ENCODE results near the gene ABHD12.

ABHD12 gene

DNA sequence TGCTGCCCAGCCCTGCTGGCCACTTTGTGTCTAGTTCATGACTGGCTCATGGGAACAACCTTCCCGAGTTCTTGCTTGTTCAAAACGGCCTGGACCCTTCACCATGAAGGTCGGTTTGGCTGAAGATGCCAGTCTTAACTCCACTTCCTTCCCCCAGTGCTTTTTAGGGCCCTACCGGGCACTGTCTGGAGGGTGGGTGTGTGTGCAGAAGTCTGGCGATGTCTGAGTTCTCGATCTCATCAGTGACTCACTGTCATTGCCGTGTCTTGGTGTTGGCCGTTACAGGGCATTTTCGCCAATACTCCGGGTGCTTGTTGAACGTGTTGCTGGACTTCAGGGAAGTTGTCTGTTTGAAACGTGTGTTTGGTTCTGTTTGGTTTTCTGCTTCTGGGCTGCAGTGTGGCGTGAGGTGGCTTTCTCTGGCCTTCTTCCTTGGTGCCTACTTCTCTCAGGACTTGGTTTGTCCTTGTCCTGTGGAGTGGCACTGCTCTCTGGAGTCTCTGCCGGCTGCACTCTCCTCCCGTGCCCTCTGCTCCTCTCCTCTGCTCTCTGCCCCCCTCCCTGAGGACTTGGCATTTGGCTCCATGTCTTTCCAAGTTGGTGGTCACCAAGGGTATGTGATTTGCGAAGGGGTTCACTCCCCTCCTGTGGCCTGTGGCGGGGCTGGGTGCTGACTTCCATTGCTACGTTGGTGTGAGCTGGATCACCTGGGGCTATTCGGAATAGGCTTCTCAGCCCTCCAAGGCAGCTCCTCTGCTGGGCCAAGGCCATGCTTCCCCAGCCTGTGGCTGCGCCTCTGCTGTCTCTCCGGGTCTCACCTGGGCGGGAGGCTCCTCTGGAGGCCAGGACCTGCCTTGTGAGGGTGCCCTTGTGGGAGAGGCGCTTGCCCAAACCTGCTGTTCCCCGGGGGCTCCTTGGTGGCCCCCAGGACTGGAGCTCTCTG lies 104.5 kb downstream of the ABHD12 start:
- in situ Hi-C loops (cut with HindIII; ENCODE audit: low pct_ligation_motif_present, low pct_unique_long_range_greater_than_20kb, low sequenced_read_pairs) = no loop called here
- no peak for DNase-seq

- in situ Hi-C loops (cut with HindIII; ENCODE audit: low pct_ligation_motif_present, low pct_unique_long_range_greater_than_20kb, low sequenced_read_pairs) = no loop called here
- no peak for DNase-seq
These were observed 105.5 kb downstream of the ABHD12 start for GRCh38 chr20:25285091-25285647.

DNA sequence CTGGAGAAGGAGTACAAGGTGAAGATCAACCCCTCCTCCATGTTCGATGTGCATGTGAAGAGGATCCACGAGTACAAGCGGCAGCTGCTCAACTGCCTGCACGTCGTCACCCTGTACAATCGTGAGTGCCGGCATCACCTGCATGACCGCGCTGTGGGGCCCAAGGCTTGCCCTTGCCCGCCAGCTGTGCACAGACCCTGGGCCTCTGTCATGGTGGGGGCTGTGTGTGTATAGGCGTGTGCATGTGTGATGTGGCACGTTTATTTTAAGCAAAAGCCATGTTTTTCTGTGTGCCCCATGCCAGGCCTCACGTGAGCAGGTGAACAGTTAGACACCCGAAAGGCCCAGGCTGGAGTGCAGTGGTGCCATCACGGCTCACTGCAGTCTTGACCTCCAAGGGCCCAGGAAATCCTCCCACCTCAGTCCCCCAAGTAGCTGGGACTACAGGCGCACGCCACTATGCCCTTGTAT lies 106.5 kb downstream of the ABHD12 start:
- no peak for DNase-seq
- in situ Hi-C loops (cut with HindIII; ENCODE audit: low pct_ligation_motif_present, low pct_unique_long_range_greater_than_20kb, low sequenced_read_pairs) = no loop called here

GRCh38 chr20:25283221-25283951 lies 107.2 kb downstream of the ABHD12 start:
- no peak for DNase-seq
- in situ Hi-C loops (cut with HindIII; ENCODE audit: low pct_ligation_motif_present, low pct_unique_long_range_greater_than_20kb, low sequenced_read_pairs) = no loop called here

DNA sequence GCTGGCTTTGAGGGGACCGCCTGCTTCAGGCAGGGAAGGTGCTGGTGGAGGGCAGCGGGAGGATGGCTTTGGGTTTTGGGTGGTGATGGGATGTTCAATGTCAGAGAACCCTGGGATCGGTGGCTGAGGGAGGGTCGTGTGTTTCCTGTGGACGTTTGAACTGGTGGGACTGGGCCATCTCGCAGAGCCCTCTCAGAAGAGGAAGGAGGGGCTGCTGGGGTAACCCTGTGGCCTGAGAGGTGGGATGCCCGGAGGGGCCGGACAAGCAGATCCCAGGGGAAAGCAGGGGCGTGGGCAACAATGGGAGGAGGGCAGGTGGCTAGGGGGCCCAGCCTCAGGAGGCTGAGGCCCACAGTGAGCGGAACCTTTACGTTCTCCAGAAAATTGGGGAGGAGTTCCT lies 107.8 kb downstream of the ABHD12 start:
- in situ Hi-C loops (cut with HindIII; ENCODE audit: low pct_ligation_motif_present, low pct_unique_long_range_greater_than_20kb, low sequenced_read_pairs) = no loop called here
- DNase-seq = no peak

DNA sequence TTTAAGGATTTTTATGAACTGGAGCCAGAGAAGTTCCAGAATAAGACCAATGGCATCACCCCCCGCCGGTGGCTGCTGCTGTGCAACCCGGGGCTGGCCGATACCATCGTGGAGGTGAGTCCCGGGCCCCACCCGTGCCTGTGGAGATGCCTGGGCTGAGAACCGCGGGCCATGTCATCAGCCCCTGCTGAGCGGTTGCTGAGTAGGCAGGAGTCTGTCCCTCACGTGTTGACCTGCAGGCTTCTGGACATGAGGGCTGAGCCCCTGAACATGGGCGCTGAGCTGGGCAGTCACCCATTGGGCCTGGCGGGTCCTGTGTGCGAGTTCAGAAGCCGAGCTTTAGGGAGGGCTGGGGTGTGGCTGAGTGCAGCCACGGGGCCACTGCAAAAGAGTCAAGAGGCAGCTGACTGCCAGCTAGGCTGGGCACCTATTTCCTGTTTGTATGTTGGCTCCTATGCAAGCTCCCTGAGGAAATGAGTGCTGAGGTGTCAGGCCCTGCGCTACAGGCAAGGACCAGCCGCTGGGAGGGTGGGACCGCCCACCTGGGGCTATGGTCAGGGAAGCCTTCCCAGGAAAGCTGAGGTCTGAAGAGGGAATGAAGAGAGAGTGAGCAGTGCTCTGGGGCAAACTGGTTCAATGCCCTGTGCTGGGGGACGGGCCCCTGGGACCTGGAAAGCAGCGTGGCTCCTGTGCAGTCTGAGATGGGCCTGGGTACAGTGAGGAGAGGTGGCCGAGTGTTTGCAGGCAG lies 108.4 kb downstream of the ABHD12 start:
- DNase-seq = no peak
- in situ Hi-C loops (cut with HindIII; ENCODE audit: low pct_ligation_motif_present, low pct_unique_long_range_greater_than_20kb, low sequenced_read_pairs) = no loop called here

- in situ Hi-C loops (cut with HindIII; ENCODE audit: low pct_ligation_motif_present, low pct_unique_long_range_greater_than_20kb, low sequenced_read_pairs) = no loop called here
- no peak for DNase-seq
These were observed 109.1 kb downstream of the ABHD12 start for GRCh38 chr20:25281541-25281991.

DNA sequence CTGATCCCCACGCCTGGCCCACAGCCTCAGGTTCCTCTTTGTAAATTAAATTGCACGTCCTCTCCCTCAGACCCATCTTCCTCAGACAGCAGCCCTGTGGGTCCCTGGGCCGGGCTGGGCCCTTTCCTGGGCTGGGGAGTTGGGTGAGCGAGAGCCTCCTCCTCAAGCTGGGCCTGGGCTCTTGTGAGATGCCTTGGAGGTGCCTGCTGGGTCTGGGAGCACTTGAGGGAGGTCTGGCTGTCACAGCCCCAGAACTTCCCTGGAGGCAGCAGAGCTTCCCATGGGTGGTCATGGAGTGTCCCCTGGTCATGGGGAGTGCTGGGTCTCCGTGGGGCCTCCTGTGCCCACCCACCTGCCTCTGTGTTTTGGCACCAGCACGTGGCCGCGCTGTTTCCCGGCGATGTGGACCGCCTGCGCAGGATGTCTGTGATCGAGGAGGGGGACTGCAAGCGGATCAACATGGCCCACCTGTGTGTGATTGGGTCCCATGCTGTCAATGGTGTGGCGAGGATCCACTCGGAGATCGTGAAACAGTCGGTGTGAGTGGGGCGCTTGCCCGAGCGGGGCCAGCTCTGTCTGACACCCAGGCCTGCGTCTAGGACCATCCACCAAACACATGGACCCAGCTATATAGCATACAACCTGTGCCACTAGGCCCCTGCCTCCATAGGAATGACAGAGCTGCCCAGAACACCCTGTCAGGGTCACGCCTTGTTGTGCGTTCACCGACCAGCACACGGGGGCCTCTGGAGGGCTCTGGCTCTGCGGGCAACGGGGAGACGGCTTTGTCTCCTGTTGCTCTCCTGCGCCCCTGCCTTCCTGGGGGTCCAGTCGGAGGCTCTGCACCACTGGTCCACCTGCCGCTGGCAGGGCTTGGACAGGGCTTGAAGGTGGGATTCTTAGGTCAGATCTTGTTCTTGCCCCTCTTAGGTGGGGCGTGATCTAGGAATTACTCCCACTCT lies 109.8 kb downstream of the ABHD12 start:
- in situ Hi-C loops (cut with HindIII; ENCODE audit: low pct_ligation_motif_present, low pct_unique_long_range_greater_than_20kb, low sequenced_read_pairs) = no loop called here
- no peak for DNase-seq

DNA sequence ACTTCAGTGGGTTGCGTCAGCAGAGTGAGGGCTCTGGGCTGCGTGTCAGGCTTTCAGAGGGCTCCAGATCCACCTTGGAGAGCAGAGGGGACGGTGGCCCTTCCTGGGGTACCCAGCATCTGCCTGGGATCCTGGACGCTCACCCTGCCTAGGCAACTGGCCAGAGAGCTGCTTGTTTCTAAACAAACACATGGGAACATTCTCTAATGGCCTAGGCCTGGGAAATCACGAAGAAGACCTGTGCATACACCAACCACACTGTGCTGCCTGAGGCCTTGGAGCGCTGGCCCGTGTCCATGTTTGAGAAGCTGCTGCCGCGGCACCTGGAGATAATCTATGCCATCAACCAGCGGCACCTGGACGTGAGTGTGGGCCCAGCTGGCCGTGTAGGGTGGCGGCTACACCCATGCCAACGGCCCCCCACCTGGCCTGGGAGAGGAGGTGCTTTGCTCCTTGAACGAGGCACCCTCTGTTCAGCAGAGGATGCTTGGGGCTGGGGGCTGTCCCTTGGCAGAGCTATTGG lies 110.5 kb downstream of the ABHD12 start:
- in situ Hi-C loops (cut with HindIII; ENCODE audit: low pct_ligation_motif_present, low pct_unique_long_range_greater_than_20kb, low sequenced_read_pairs) = no loop called here
- DNase-seq = no peak

DNA sequence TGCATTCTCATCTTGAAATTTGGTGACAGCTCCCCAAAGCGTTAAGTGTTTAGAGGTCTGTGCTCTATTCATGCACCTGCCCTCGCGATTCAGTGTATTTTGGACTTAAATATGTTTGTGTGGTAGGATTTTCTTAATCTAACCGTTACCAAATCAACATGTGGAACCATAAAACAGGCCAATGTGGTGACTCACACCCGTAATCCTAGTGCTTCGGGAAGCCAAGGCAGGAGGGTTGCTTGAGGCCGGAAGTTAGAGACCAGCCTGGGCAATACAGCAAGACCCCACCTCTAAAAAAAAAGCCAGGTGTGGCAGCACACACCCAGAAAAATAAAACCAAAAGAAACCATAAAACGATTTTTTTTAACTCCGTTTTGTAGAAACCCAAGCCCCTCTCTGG lies 111.2 kb downstream of the ABHD12 start:
- in situ Hi-C loops (cut with HindIII; ENCODE audit: low pct_ligation_motif_present, low pct_unique_long_range_greater_than_20kb, low sequenced_read_pairs) = no loop called here
- no peak for DNase-seq

DNA sequence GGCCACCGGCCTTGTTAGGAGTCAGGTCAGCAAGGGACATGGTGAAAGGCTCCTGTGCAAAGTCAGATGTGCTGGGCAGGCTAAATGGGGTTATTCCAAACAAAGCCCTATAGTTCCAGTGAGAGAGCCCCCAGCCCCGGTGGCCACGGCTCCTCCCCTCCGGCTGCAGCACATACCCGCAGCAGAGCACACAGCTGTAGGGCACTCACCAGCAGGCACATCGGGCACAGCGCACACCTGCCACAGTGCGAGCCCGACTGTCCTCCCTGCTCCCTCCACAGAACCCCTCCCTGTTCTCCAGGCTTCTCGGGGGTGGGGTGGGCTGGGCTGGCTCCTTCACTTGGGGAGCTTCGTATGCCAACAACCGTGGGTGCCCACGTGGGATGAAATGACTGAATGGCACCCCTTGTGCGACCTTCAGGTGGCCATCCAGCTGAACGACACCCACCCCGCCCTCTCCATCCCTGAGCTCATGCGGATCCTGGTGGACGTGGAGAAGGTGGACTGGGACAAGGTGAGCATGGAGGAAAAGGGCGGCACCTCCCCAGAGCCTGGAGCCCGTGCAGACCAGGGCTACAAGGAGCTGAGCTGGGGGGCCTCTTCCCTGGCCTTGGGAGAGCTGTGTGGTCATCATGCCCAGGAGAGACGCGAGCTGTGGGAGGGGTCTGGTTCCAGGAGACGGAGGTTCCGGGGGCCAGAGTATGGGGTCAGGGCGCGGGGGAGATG lies 111.8 kb downstream of the ABHD12 start:
- in situ Hi-C loops (cut with HindIII; ENCODE audit: low pct_ligation_motif_present, low pct_unique_long_range_greater_than_20kb, low sequenced_read_pairs) = no loop called here
- DNase-seq = no peak

- DNase-seq = no peak
- in situ Hi-C loops (cut with HindIII; ENCODE audit: low pct_ligation_motif_present, low pct_unique_long_range_greater_than_20kb, low sequenced_read_pairs) = no loop called here
These were observed 112.6 kb downstream of the ABHD12 start for GRCh38 chr20:25277941-25278521.

DNA sequence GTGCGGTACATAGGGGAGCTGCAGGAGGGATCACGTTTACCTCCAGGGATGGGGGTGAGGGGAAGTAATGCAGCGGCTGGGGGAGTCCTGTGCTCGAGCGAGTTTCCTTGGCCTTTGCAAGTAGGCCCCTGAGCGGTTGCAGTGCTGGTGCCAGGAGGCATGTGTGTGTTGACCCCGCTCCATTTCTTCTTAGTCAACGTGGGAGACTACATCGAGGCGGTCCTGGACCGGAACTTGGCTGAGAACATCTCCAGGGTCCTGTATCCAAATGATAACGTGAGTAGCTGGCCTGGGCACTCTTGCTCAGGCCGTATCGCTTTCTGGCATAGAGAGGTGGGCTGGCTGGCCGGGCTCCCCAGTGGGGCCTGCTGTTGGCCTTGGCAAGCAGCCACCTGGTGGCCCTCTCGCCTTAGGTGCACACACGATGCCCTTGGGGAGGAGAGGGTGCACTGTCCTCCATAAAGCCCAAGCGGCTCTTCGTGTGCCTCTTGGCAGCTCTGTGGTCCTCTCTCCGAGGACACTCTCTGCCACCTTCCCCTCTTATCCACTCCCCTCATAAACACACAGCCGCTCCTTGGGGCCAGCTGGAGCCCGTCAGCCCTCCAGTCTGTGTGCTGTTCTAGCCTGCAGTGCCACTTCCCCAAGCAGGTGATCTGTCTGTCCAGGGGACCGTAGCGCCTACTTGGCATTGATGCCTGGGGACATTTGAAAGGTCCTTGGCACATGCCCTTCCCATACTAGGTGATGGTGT lies 113.4 kb downstream of the ABHD12 start:
- in situ Hi-C loops (cut with HindIII; ENCODE audit: low pct_ligation_motif_present, low pct_unique_long_range_greater_than_20kb, low sequenced_read_pairs) = no loop called here
- no peak for DNase-seq

GRCh38 chr20:25276533-25277050 lies 114.0 kb downstream of the ABHD12 start:
- in situ Hi-C loops (cut with HindIII; ENCODE audit: low pct_ligation_motif_present, low pct_unique_long_range_greater_than_20kb, low sequenced_read_pairs) = no loop called here
- DNase-seq = no peak

- in situ Hi-C loops (cut with HindIII; ENCODE audit: low pct_ligation_motif_present, low pct_unique_long_range_greater_than_20kb, low sequenced_read_pairs) = no loop called here
- no peak for DNase-seq
These were observed 114.7 kb downstream of the ABHD12 start for GRCh38 chr20:25275813-25276532.

All from ACHN (cell line).